OCI-LY7 (cell line): Measurements from ENCODE around the gene XRCC6.
"Not testable (repeated sequence)": the region's sequence is repeated elsewhere in the genome, so short reads cannot be mapped to it uniquely, and the experiment has no call there.

Experiments used
- CTCF ChIP-seq: fragments of 200-600 bp; sonication (generic); conservative IDR thresholded peaks from 2 replicates; pipeline ENCODE4 v1.5.1; 2014; ENCODE audit warnings: mild to moderate bottlenecking, antibody characterized with exemption, low read length, moderate library complexity, mixed read lengths
- EZH2phosphoT487 ChIP-seq: fragments of 200-600 bp; sonication (generic); IDR thresholded peaks from 2 replicates; pipeline ENCODE4 v1.6.1; 2018; ENCODE audit warnings: low read depth, borderline replicate concordance, mild to moderate bottlenecking, mixed run types, antibody characterized with exemption, low read length, moderate library complexity, mixed read lengths

- not testable (repeated sequence) for TF ChIP-seq CTCF, EZH2phosphoT487
These were observed 42.5 kb downstream of the XRCC6 start for GRCh38 chr22:41663594-41663993.
